ENCODE measurements around the gene ARHGEF1.

ARHGEF1 gene

GRCh38 chr19:41920882-41921576 is 38.0 kb downstream of the ARHGEF1 start:
- DNase-seq, result peak; percentile 30 to 34

- DNase-seq, result no peak
Observed at GRCh38 chr19:41921577-41922576, 38.9 kb downstream of the ARHGEF1 start.

GRCh38 chr19:41922585-41922984 is 39.6 kb downstream of the ARHGEF1 start:
- no peak for DNase-seq

- DNase-seq, result no peak
Observed at GRCh38 chr19:41923045-41923788, 40.2 kb downstream of the ARHGEF1 start.

GRCh38 chr19:41924151-41925145 is 41.5 kb downstream of the ARHGEF1 start:
- no peak for DNase-seq

GRCh38 chr19:41925208-41926003 is 42.4 kb downstream of the ARHGEF1 start:
- DNase-seq, result no peak

GRCh38 chr19:41926028-41926762 is 43.2 kb downstream of the ARHGEF1 start:
- no peak for DNase-seq

- no peak for DNase-seq
Observed at GRCh38 chr19:41926763-41927496, 43.9 kb downstream of the ARHGEF1 start.

GRCh38 chr19:41927497-41928192 is 44.7 kb downstream of the ARHGEF1 start:
- no peak for DNase-seq

GRCh38 chr19:41928221-41928683 is 45.3 kb downstream of the ARHGEF1 start, which contains the start of gene ERFL:
TSS of gene ERFL (minus strand) at chr19:41928449. CDS start at chr19:41912919, 15,530 bp downstream.
- peak; percentile 42 to 53 for DNase-seq

GRCh38 chr19:41928754-41929535 is 46.0 kb downstream of the ARHGEF1 start:
- DNase-seq, result peak; percentile 55 to 62

- no peak for DNase-seq
Observed at GRCh38 chr19:41929536-41930071, 46.6 kb downstream of the ARHGEF1 start.

GRCh38 chr19:41930322-41930722 is 47.3 kb downstream of the ARHGEF1 start:
- no peak for DNase-seq

GRCh38 chr19:41930926-41931592 is 48.1 kb downstream of the ARHGEF1 start:
- no peak for DNase-seq

- no peak for DNase-seq
Observed at GRCh38 chr19:41932259-41932719, 49.3 kb downstream of the ARHGEF1 start.

GRCh38 chr19:41932720-41933332 is 49.8 kb downstream of the ARHGEF1 start:
- DNase-seq, result no peak

Measured in Kasumi-1 (cell line).